Astrocyte of the cerebellum (primary cell): Measurements from ENCODE around the gene EEF1E1.

ENCODE experiments used
- DNase-seq: peaks from one replicate; pipeline ENCODE4 v3.0.0-alpha.2; 2011; ENCODE audit warnings: low read depth
- H3K4me3 ChIP-seq: 2 replicates; pipeline ENCODE4 v1.5.1; 2011; ENCODE audit warnings: mild to moderate bottlenecking, low read depth, low read length, moderate library complexity
- in situ Hi-C: cut with HindIII; loops from 2 replicates; pipeline ENCODE4 v1.10.0; 2017; ENCODE audit warnings: low sequenced_read_pairs
- TF ChIP-seq, protein P1 (sequence below): IDR thresholded peaks from 2 replicates; pipeline ENCODE4 v1.5.1; 2012; ENCODE audit warnings: low read length, low read depth, moderate library complexity, mild to moderate bottlenecking; ENCODE audit errors: missing control alignments

Gene EEF1E1

DNA sequence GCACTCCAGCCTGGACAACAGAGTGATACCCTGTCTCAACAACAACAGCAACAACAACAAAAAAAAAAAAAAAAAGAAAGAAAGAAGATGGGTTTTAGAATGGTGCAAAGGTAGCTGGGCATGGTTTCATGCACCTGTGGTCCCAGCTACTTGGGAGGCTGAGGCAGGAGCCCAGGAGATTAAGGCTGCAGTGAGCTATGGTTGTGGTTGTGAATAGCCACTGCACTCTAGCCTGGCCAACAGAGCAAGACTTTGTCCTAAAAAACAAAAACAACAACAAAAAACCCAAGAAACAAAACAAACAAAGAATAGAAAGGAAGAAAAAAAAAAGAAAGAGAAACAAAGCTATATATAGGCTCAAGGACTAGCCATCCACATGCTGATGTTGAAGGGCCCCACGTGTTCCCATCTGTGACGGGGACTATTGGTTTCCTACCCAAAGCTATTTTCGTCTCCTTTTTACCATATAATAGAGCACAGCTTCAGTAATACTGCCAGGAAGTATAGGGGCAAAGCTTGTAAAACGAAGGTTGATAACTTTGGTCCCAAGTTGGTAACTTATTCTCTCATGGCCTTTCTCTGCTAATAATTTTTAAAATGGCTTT, 7.9 kb upstream of the EEF1E1 start:
- in situ Hi-C loops = no loop called here
- H3K4me3 ChIP-seq = no peak overlapping the region
- TF ChIP-seq, protein P1, sequence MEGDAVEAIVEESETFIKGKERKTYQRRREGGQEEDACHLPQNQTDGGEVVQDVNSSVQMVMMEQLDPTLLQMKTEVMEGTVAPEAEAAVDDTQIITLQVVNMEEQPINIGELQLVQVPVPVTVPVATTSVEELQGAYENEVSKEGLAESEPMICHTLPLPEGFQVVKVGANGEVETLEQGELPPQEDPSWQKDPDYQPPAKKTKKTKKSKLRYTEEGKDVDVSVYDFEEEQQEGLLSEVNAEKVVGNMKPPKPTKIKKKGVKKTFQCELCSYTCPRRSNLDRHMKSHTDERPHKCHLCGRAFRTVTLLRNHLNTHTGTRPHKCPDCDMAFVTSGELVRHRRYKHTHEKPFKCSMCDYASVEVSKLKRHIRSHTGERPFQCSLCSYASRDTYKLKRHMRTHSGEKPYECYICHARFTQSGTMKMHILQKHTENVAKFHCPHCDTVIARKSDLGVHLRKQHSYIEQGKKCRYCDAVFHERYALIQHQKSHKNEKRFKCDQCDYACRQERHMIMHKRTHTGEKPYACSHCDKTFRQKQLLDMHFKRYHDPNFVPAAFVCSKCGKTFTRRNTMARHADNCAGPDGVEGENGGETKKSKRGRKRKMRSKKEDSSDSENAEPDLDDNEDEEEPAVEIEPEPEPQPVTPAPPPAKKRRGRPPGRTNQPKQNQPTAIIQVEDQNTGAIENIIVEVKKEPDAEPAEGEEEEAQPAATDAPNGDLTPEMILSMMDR = no peak
- DNase-seq = no peak

DNA sequence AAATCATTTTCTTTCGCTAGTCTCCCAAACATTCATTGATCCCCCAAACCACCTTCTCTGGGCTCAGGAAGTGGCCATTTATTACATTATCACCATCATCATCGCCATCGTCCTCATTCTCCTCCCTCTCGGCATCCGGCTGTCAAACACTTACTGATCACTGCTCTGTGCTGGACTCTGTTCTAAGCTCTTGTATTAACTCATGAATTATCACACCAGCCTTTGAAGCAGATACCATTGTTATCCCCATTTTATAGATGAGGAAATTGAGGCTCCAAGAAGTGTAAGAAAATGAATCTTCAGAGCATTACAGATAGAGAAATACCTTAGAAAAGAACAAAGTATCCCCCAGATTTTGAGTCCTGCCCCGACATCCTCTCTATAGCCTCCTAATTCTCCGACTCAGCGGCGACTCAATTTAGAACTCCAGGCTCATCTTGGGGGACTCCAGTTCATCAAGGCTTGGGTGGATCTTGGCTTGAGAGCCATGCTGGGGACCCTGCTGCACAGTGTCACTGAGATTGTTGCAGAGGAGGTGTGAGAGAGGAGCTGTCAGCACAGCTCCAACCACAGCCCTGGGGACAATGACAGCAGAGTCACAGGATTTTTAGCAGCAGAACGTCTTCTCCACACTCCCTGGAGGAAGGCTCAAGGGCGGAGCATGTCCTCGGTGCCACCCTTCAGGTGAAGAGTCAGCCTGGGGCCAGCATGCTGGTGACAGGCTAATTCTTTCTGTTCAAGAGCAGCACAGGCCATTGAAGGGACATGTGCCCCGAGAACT, 6.6 kb upstream of the EEF1E1 start:
- DNase-seq = no peak
- no peak overlapping the region for H3K4me3 ChIP-seq
- TF ChIP-seq, protein P1 = no peak
- in situ Hi-C loops = no loop called here

DNA sequence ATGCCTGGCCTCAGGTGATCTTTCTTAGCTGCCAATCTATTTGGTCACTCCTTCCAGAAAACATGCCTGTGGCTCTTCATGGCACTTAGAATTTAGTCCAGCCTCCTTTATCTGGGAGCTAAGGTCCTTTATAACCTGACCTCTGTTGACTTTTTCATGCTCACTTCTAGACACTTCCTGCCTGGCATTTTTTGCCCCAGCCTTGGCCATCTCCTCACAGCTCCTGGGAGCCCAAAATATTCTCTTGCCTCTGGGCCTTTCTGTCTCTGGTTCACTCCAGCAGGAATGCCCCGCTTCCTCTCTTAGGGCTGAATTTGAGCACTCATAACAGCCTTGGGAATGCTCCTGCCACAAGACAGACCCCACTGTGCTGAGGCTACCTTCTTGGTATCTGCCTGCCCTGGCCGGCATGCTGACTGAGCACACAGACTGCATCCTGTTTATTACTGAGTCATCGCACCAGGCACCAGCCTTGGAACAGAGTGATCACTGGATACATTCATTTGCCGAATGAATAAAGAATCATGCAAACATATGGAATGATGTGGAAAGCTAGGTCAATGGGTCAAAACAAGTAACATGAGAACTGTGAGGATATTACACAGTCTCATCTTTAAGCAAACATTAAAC, 5.8 kb upstream of the EEF1E1 start:
- H3K4me3 ChIP-seq = no peak overlapping the region
- in situ Hi-C loops = no loop called here
- TF ChIP-seq, protein P1 = no peak
- DNase-seq = peak; percentile 72

DNA sequence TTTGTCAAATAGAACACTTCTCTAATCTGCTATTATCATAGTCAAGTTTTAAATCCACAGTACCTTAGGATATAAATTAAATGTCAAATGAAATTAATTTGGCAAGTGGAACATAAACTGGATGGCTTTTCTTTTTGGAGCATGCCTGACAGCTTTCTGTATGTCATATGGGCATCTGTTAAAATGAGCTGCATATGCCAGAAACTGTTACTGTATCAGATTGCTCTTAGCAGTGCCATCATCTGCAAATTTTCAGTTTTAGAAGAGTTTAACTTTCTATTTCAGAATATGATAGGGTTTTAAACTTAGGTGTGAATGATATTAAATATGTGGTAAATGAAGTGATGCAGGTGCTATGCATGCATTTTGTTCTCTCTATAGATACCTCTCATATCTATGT, 3.4 kb upstream of the EEF1E1 start:
- DNase-seq = no peak
- in situ Hi-C loops = no loop called here

DNA sequence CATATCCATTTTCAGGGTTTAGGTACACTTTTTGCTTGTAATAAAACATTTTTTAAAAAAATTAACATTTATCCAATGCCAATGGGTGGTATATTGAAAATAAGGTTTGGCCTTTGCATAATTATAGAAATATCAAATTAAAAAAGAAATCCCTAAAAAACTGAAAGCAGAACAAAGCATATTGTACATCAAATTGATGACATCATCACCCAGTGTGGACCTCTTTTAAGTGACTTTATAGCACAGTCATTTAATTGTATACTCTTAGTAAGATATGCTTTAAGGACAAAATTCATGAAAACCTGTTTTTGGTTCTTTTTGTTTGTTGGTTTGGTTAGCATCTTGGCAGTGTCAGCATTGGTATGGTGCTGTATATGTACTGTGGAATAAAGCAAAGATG, 1.4 kb upstream of the EEF1E1 start:
- DNase-seq = no peak
- H3K4me3 ChIP-seq = no peak overlapping the region
- TF ChIP-seq, protein P1 = no peak
- in situ Hi-C loops = no loop called here

More for the DNA sequence above, 3.4 kb upstream of the EEF1E1 start:
- TF ChIP-seq, protein P1 = no peak
- no peak overlapping the region for H3K4me3 ChIP-seq

DNA sequence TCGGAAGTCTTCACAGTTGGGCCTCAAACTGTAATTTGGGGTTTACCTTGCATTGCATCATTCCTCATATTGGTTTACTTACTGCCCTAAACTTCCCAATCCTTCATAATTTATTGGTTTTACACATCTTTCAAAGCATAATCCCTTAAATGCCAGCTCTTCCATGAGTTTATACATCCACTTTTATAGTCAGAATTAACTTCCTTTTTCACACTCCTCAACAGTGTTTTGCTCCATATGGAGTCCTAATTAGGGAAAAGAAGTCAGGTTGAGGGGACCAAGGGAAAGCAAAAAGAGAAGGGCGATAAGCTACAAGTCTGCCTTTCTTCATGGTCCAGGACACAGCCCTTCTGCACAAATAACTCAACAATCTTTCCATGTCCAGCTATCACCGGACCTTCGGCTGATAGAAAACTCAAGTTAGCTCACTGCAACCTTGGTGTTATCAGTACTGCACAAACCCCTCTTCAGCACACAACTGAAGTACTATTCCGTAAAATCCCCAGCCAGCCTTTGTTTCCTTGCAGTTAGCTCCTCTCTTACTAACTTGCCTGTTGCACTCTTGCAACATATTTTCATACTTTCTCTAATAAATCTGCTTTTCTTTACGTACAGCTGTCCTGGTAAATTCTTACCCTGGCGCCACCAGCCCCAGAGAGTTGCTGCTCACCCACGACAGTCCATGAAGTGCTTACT, 2.0 kb downstream of the EEF1E1 start:
- TF ChIP-seq, protein P1 = no peak
- in situ Hi-C loops = no loop called here
- no peak for DNase-seq
- no peak overlapping the region for H3K4me3 ChIP-seq
